ENCODE data around the gene FAM163B. TPM values are rescaled to one million over a fixed set of nuclear protein-coding genes. Genes with fewer than 3 reads are reported as not detected.

FAM163B gene
- total and polyA plus RNA-seq, 9 of the 15 experiments (the other 6 are each of a cell fraction or from before 2014, with no cell fraction given), result not detected

DNA sequence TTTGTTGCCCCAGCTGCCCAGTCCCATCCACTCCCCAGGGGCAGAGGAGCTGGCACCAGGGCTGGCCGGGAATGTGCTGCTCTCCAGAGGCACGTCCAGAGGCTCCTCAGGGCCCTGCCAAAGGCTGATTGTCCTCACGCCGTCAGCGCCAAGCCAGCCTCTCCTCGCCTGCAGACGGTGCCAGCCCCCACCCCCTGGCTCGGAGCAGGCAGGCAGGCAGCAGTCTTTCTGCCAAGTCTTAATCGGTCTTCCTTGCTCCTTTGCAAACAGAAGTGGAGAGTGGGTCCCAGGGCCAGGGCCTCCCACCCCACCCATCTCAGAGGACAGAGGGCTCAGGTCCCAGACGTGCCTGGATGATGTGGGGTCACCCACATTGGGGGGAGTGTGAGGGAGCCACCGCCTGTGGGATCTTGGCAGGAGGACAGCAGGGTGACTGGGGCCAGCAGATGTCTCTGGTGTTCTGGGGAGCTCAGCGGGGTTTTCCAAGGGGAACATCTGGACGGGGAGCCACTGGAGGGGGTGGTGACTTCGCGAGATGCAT lies 36.3 kb downstream of the FAM163B start:
- H3K4me2 ChIP-seq (ENCODE audit: insufficient read depth, low read length), result no peak overlapping the region
- no peaks in the 10 kb centered on the region for H3K9me3 ChIP-seq (replicated peaks; ENCODE audit: control insufficient read depth, insufficient read depth, low read depth, low read length)
- in situ Hi-C loops (cut with MboI) (no loop called here), intact Hi-C loops (cut with micrococcal nuclease) (no loop called here)
- H3K9ac ChIP-seq (ENCODE audit: insufficient read depth in 1 of 2, low read depth in 2 of 2, low read length in 2 of 2), result no peak overlapping the region
- peaks cover 0 to 20% of the 10 kb centered on the region in 2 experiments; a peak in 2 of 5 replicates for H3K4me1 ChIP-seq (replicated peaks in 1 of 2; ENCODE audit: control insufficient read depth in 2 of 2, insufficient read depth in 2 of 2, low read length in 2 of 2)
- DNase-seq (ENCODE audit: extremely low read depth in 1 of 4, low spot score in 3 of 4), result no peak
- POLR2A ChIA-PET, result interaction anchor here (0.5 to 0.7 kb wide), 2 partner anchors 13 to 422 kb away, joined by 3 to 4 read pairs; no protein-coding TSS in a partner anchor
- peaks cover 18 to 83% of the 10 kb centered on the region in 2 experiments; a peak in 4 of 5 replicates for H3K27me3 ChIP-seq (ENCODE audit: control insufficient read depth in 2 of 2, insufficient read depth in 2 of 2, low read length in 2 of 2)
- H3K36me3 ChIP-seq (ENCODE audit: control insufficient read depth, insufficient read depth, low read length), result no peaks in the 10 kb centered on the region
- H3K79me2 ChIP-seq (ENCODE audit: control insufficient read depth, insufficient read depth, low read length), result no peaks in the 10 kb centered on the region
- H3K27ac ChIP-seq (ENCODE audit: extremely low read depth, low read depth, low read length), result no peak overlapping the region
- FAIRE-seq, result no peak
- WGBS (ENCODE audit: insufficient coverage, low coverage, missing lambda C conversion rate), result under 1% methylated on average over 15 of the region's 15 CpGs
- no peak for ATAC-seq
- no peak overlapping the region for H3K4me3 ChIP-seq
- peaks cover 18% of the 10 kb centered on the region; the same call in 1 of the 2 replicates for H4K20me1 ChIP-seq (replicated peaks; ENCODE audit: control insufficient read depth, insufficient read depth, low read length)
- no peak for TF ChIP-seq SMARCA4 (IDR thresholded peaks at IDR 0.05)
- no peak for TF ChIP-seq SIX5 (IDR thresholded peaks at IDR 0.05; ENCODE audit: borderline replicate concordance in 1 of 2, insufficient read depth in 1 of 2, low read depth in 1 of 2, low read length in 2 of 2)
- no peak for TF ChIP-seq NCOA1 (IDR thresholded peaks at IDR 0.05; ENCODE audit: low read depth)
- no peak for TF ChIP-seq GTF2E2 (tag; IDR thresholded peaks at IDR 0.05)
- TF ChIP-seq HMG20B (CRISPR knock-in tag; IDR thresholded peaks at IDR 0.05), result no peak
- TF ChIP-seq NCOA2 (IDR thresholded peaks at IDR 0.05; ENCODE audit: partially characterized antibody in 2 of 2), result no peak
- no peak for TF ChIP-seq CBX5 (IDR thresholded peaks at IDR 0.05; ENCODE audit: borderline replicate concordance, low read depth)
- TF ChIP-seq ZC3H8 (IDR thresholded peaks at IDR 0.05), result no peak
- TF ChIP-seq, protein P1, sequence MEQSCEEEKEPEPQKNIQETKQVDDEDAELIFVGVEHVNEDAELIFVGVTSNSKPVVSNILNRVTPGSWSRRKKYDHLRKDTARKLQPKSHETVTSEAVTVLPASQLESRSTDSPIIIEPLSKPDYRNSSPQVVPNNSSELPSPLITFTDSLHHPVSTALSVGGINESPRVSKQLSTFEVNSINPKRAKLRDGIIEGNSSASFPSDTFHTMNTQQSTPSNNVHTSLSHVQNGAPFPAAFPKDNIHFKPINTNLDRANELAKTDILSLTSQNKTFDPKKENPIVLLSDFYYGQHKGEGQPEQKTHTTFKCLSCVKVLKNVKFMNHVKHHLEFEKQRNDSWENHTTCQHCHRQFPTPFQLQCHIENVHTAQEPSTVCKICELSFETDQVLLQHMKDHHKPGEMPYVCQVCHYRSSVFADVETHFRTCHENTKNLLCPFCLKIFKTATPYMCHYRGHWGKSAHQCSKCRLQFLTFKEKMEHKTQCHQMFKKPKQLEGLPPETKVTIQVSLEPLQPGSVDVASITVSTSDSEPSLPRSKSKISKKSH (CRISPR knock-in tag; IDR thresholded peaks at IDR 0.05), result no peak
- TF ChIP-seq SIN3A (IDR thresholded peaks at IDR 0.05; ENCODE audit: borderline replicate concordance in 2 of 2, control insufficient read depth in 1 of 2, low read depth in 2 of 2, low read length in 2 of 2), result no peak
- TF ChIP-seq SNRNP70 (optimal IDR thresholded peaks at IDR 0.05; ENCODE audit: low read depth, low read length), result no peak
- TF ChIP-seq RFX7 (CRISPR knock-in tag; IDR thresholded peaks at IDR 0.05), result no peak
- TF ChIP-seq OTX1 (CRISPR knock-in tag; IDR thresholded peaks at IDR 0.05), result no peak
- no peaks in the 10 kb centered on the region for H3K9me1 ChIP-seq (ENCODE audit: control insufficient read depth, insufficient read depth, low read length)
- CTCF ChIA-PET (ENCODE audit: low intra/inter-chr PET ratio), result no interaction called here
- no TSS peak for BruUV-seq (replicated peaks)
- H2AFZ ChIP-seq (ENCODE audit: low read depth, low read length), result no peak overlapping the region

Data from K562 (cell line).